HG02884 (cell line): Measurements from ENCODE around the gene PLEKHA6.

ENCODE experiments used
- ATAC-seq: cut with Tn5 transposase; IDR thresholded peaks from one replicate; pipeline ENCODE4 v1.9.1; 2021; ENCODE audit warnings: mild to moderate bottlenecking, moderate library complexity; ENCODE audit not compliant: unreplicated experiment

The PLEKHA6 gene

GRCh38 chr1:204196068-204196795 lies 163.5 kb downstream of the PLEKHA6 start, which contains the start of gene KISS1:
Gene KISS1, minus strand, starts transcription at chr1:204196491. Its CDS starts 3,615 bp downstream, at chr1:204192876.
- no peak for ATAC-seq

- no peak for ATAC-seq
These were observed 165.0 kb downstream of the PLEKHA6 start for GRCh38 chr1:204194771-204195170.

GRCh38 chr1:204194080-204194479 lies 165.6 kb downstream of the PLEKHA6 start:
- no peak for ATAC-seq

DNA sequence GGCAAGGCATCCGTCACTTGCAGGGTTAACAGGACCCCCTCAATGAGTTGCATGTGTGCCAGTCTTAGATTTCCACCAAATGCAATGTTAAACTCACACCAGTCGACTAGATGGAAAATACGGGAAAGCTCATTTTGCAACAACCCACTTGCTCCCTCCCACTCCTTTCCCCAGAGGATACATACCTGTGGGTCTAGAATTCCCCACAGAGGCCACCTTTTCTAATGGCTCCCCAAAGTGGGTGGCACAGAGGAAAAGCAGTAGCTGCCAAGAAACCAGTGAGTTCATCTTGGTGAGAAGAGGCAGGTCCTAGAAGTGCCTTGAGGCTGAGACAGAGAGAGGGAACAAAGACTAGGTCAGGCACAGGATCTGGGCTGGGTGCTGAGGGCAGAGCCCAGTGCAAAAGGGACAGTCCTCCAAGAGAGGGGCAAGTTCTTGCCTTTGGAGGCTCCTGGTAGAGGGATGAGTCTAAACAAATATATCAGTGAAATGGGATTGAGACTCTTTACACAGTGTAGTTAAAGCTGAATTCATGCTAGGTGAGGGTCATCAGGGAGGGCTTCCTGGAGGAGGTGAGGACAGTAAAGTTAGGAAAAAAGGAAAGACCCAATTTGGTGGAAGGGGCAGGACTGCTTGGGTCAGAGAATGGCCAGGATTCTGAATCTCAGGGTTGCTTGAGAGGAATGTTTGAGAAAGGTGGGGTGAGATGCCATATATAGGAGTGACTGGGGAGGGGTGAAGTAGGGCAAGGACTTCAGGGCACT lies 167.0 kb downstream of the PLEKHA6 start:
- ATAC-seq: no peak

GRCh38 chr1:204192046-204192445 lies 167.7 kb downstream of the PLEKHA6 start:
- no peak for ATAC-seq

DNA sequence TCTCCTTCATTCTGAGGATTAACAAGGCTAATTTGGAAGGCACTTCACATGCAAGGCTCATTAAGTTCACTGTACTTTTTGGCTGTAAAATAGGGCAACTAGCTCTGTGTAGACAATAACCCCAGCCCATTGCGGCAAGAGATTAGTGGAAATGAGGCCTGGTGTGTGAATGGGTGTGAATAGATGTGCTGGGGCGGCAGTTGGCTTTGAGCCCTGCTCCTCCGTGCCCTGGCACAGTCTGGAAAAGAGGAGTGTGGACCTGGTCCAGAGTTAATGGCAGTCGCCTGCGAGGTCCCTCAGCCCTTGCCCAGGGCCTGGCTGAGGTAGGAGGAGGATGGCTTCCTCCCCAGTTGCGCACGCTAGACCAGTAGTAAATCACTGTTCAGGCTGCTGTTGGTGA lies 168.3 kb downstream of the PLEKHA6 start:
- ATAC-seq: no peak

GRCh38 chr1:204190212-204191211 lies 169.2 kb downstream of the PLEKHA6 start:
- no peak for ATAC-seq

DNA sequence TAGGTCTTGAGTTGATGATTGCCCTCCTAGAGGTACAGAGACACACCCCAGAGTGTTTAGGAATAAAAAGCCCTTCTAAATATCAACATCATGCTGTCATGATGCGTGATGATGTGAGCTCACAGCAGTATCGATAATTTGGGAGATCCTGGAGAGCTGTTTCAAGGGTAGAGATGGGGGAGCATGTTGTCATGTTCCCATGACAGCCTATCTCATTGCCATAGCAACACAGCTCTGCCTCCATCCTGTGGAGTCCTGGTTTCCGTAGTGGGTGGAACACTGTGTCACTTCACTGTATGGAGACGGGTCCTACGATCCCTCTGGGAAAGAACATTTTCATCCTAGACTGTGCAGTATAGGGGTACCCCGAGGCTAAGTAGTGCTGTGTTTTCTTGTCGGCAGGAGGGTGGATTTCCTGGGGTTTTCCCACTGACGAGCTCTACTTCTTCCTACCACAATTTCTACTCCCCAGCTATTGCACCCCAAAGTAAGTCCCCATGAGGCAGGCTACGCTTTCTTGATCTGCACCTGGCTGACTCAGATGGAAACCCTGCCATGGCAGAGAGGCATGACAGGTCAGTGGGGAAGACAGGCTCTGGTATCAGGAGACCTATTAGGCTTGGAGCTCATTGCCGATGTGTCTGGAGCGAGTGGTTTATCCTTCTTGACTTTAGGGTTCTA lies 170.6 kb downstream of the PLEKHA6 start:
- no peak for ATAC-seq

DNA sequence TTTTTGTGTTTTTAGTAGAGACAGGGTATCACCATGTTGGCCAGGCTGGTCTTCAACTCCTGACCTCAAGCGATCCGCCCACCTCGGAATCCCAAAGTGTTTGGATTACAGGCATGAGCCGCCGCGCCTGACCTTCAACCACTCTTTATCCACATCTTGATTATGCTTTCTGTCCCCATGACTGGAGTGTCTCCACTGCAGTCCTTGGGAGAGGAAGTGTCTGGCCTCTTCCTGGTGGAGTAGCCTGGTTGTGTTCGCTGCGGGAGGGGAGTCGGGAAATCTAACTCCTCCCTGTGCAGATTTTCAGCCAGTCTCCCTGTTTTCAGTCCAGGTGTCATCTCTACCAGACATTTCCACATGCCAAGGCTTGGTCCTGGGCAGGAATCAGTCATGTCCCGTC lies 173.1 kb downstream of the PLEKHA6 start:
- no peak for ATAC-seq

- no peak for ATAC-seq
These were observed 178.6 kb downstream of the PLEKHA6 start for GRCh38 chr1:204181116-204181515.

- no peak for ATAC-seq
These were observed 179.6 kb downstream of the PLEKHA6 start for GRCh38 chr1:204180133-204180532.

DNA sequence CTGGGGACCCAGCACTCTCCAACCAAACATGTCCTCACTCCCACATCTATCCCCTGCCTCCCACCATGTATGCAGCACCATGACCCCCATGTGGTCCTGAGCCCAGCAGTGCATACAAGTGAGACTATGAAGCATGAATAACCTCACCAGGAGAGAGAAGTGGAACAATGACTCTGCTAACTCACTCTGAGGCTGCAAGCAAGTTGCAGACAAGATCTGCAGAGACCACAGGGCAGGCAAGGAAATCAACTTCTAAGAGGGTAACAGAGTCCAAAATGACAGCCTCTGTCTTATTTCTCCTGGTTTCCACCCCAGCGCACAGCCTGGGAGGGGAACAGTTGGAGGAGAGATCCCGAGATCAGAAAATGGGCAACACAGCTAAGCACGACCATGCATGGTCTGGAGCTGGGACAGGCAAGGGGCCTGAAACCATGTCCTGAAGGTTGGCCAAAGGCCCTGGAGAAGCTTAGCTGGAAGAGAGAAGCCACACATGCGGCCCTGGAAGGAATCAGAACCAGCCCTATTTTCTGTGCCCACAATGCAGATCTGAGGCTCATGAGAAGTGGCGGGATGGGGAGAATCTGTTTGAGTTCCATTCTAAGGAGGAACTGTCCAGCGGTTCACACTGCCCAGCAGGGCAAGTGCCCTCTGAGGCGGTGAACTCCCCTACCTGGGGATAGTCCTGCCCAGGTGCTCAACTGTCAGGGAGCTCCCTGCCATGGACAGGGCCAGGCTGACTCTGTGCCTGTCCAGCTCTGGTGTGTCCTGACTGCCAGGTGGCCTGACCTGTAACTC lies 181.0 kb downstream of the PLEKHA6 start:
- no peak for ATAC-seq

- ATAC-seq: no peak
These were observed 182.6 kb downstream of the PLEKHA6 start for GRCh38 chr1:204177133-204177532.

- no peak for ATAC-seq
These were observed 183.7 kb downstream of the PLEKHA6 start for GRCh38 chr1:204176049-204176448.

- no peak for ATAC-seq
These were observed 184.8 kb downstream of the PLEKHA6 start for GRCh38 chr1:204174958-204175357.

DNA sequence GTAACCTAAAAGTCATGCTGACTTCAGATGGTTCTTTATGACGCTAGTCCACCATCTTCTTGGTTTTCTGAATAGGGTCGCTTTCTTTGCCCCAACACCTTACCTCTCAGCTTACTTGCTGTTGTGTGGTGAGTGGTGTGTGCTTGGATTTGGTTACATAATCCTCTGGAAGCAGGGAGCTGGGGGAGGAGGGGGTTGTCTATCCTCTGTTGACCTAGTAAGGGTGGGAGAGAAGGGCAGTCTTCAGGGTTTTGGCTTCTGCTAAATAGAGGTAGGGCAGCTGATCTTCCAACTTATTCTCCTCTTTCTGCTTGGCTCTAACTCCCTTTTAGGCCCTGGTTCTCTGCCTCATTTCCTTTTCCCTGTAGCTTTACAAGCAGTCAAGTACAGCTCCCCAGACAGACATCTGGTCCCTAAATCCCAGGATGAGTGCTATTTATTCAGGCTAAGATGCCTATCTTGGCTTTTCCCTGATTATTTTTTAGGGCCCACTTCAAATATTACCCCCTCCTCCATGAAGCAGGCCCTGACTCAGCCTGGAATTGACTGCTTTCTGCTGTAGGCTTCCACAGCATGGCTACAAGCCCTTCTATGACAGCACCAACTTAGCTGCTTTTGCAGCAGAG lies 187.2 kb downstream of the PLEKHA6 start:
- no peak for ATAC-seq

- ATAC-seq: no peak
These were observed 188.0 kb downstream of the PLEKHA6 start for GRCh38 chr1:204171751-204172178.

GRCh38 chr1:204170494-204171155 lies 189.1 kb downstream of the PLEKHA6 start:
- no peak for ATAC-seq

DNA sequence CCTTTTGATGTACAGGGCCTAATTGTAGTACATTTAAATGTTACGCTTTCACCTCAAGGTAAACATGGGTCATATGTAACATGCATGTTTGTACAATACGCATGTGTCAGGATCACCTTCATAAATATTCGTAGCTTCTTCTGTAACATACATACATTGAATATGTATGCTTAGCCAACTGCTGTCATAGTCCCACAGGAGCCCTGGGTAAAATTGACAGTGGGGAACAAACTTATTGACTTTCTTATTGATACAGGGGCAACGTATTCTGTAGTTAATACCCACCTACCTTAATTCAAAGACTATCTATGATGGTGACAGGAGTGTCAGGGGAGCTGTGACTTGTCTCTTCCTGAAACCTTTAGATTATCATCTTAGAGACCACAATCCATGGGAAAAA lies 189.9 kb downstream of the PLEKHA6 start:
- ATAC-seq: no peak
